ENCODE measurements around the gene LRRC53.
A peak's percentile ranks its signal among the peaks of the same experiment; 100 is the strongest.

LRRC53 gene

DNA sequence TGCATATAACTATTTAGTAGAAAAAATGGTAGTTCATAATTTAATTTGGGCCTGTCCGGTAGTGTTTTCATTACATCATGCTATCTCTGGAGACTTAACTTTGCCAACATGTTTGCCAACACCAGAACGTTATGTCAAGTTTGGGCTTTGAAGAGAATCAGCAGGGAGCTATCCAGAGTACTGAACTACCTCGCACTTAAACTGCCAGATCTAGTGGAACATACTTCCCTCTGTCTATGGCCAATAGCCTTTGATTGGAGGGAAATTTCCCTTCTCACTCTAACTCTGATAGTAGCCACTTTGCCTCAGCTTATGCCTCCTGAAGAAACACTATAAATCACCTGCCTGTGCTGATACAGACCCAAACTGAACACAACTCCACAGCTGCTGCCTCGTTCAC lies 10.0 kb downstream of the LRRC53 start:
- DNase-seq = no peak

DNA sequence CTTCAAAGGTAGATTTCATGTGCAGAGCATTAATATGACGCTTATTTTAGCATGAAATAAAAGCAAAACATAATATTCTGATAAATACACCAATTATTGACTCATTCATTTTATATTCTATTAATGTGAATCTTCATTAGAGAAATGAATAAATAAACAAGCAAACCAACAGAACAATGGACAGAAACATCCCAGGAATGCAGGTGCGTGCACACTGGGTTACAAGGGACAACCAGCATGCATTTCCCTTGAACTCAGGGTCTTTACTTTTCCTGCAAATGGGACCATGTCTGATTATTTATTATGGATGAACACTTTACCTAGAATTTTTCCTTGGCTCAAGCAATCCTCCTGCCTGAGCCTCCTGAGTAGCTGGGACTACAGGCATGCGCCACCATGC lies 13.5 kb downstream of the LRRC53 start:
- DNase-seq = no peak

DNA sequence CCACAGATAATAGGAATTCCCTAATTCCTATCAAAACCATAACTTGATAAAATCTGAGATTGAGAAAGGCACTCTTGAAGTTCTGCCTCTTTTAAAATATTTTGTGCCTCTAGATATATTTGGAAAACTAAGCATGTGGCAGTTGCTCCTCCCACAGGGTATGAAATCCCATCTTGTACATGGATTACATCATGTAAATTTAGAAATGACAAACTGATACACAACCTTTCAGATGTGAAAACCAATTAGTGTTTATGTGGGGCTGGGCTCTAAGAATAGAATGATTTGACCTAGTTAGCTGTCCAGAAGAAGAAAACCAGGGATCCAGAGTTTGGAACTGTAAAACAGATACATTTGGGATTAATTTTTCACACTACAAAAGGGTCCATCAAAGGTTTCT lies 15.7 kb downstream of the LRRC53 start:
- DNase-seq = no peak

DNA sequence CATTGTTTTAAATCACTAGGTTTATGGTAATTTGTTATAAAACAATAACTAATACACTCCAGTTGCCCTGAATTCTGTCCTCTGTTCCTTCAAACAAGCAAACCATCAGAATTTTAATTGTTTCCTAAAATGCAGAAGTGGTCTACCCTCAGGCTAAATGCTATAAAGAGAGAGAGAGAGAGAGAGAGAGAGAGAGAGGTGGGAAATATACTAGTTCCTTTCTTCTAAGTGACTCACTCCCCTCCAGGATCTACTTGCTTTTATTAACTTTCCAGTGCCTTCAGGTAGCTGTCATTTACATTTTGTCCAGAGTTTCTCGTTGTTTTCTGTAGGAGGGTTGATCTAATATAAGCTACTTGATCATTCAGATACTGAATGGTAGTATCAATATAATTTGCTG lies 26.4 kb downstream of the LRRC53 start:
- no peak for DNase-seq

DNA sequence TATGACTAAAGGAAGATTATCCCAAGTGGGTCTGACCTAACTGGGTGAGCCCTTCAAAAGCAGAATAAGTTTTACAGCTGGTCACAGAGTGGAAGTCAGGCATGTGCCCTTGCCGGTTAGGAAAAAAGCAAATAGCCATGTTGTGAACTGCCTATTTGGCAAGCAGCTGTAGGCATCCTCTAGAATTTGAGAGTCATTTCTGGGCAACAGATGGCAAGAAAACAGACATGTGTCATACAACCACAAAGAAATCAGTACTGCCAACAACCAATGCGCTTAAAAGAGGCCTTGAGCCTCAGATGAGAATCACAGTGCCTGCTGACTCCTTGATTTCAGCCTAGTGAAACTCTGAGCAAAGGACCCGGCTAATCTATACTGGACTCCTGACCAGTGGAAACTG lies 26.8 kb downstream of the LRRC53 start:
- no peak for DNase-seq

DNA sequence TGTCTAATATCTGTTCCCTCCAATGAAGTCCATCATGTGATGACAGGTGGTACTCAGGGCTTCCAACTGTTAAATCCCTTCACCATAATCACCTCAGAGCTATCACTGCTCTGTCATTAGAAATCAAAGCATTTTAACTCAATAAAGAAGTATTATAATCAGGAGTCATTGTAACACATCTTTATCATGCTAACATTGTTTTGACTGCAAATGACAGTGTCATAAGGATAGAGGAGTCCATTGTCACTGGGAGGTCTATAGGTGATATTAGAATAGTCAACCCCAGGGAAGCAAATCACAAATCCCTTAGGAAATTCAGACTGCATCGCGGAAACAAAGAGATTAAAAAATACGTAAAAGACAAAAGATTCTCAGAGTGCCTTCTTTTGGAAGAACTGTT lies 30.8 kb downstream of the LRRC53 start:
- no peak for DNase-seq

DNA sequence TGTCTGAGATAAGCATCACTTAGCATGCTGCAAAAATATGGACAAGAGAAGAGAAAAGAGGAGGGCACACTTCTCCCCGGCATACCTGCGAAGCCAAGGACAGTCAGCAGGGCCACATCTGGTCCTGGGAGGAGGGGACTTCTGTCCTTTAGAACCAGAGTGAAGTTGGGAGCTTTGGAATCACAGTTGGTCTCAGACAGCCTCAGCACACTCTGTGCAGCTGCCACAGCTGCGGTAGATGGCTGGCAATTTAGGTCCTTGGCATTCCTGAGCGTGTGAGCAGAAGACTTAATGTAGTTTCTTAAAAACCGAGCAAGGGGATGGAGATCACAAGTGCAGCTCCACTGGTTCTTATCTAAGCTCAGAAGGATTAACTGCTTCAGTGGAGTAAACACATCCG lies 32.3 kb downstream of the LRRC53 start:
- no peak for DNase-seq

DNA sequence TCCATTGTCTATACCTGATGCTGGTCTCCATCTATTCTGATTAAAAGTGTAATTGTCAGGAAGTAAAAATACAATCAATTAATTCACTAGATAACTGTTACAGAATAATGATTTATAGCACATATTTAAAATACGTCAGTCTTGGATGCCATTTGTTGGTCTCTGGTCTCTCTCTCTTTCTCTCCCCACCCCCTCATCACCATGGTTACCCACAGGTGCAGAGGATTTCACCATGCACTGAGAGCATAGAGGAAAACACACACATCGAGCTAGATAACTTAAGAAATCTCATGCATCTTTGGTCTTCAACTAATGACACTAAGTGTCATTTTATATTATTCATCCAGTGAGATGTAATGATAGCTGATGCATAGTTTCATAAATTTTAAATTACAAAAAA lies 33.4 kb downstream of the LRRC53 start:
- DNase-seq = no peak

DNA sequence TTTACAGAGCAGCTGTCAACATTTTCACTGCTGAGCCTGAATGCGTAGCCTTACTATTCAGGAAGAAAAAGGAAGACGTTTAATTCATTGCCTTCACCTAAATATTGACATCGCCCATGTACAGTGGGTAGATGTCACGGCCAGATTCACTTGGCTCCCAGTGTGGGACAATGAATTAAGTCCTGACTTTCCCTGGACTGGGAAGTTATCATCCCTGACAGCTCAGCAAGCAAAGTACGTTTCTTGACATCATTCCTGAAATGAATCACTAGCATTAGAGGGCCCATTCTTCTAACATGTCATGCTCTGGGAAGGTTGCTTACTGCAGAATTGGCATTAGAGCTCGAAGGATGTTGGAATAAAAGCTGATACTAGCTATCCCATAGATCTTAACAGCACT lies 37.8 kb downstream of the LRRC53 start:
- DNase-seq = no peak

DNA sequence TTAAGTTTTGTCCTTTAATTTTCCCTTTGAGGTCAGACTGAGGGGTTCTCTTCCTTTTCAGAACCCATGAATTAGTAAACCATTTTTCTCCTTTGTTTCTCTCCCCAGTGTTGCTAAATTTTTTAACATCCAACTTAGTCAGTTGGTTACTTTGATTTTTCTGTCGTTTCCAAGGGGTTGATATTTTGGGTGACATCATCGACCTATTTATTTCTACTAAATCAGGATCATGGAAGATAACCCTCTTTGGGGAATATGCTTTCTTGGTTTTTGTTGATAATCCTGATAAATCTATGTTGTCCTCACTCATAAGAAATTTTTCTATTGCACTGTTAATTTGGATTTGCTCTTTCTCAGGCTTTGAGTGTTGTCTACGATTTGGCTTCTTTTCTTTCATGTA lies 40.9 kb downstream of the LRRC53 start:
- DNase-seq = no peak

DNA sequence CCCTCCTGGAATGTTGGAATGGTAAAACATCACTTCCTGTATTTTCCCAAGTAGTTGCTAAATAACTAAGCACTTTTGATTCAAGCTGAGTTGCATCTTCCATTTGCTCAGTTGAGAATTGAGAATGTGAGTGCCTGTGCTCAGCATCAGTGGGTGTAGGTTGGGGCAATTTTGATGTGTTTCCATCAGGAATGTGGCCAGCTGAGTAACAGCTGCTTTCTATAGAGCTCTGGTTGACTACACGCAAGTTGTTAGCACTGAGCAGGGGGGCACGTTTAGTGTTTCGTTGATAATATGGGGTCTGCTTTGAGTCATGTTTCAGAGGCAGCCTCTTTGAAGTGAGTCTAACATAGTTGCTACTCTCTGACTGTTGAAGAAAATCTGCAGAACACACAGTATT lies 41.5 kb downstream of the LRRC53 start:
- DNase-seq = no peak

DNA sequence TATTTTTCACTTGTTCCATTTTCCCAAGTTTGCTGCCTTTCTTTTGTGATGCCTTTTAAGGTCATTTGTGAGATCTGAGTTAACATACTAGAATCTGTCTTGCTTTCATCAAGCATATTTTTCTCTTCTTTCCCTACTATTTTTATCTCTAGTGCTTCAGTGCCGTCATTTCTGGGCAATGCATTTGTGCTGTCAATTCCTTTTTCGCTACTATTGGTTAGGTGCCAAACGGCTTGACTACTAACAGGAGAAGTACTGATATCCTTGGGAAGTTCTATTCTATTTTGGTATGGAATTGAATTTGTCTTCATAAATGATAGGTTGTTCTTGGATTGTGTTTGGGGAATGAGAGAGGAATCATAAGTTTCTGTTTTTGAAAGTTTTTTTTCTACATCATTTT lies 42.2 kb downstream of the LRRC53 start:
- DNase-seq = no peak

DNA sequence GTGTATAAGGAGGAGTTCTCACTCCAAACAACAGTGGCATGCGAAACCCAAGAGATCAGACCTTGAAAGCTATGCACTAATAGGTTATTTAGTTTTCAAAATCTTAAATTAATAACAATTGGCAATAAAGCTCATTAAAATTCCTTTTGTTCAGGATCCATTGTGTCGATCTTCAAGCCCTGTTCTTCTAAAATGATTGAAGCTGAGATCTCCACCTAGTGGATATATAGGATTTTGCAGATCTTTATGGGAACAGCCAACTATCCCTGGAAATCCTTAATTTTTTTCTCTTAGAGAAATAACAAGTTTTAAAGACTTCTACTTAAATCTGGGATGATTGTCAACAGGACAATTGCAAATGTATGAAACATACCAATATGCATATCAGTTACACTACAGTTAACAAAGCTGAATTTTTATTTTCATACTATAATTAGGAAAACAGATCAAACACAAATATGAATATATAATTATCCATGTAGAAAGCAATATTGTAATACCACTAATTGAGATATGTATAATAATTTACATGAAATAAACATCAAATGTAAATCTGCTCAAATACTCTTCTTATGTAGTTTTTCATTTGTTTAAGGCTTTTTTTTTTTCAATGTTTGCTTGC lies 43.3 kb downstream of the LRRC53 start:
- DNase-seq = peak; percentile 20

DNA sequence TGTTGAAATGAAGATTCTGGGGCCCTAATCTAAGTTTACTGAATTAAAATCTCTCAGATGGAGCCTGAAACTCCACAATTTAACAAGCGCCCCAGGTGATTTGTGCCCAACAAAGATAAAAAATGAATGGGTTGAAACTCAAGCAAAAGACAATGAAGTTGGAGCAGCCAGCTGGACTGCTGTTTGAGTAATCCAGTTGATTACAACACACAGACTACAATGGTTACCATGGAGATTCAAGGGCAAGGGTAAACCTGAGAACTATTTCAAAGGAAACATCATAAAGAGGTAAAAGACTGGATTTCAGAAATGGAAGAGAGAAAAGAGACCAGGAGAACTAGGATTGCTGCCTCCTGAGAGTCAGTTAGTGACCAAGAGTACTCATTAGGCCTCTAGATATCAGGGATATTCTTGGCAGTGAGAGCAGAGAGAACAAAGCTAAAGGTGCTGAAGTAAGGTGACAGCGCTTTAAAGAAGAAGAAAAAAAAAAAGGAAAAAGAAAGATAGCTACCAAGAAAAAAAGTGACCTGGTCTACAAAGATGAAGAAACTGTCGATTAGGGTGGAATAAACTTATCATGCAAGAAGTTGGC lies 44.5 kb downstream of the LRRC53 start:
- DNase-seq = no peak

DNA sequence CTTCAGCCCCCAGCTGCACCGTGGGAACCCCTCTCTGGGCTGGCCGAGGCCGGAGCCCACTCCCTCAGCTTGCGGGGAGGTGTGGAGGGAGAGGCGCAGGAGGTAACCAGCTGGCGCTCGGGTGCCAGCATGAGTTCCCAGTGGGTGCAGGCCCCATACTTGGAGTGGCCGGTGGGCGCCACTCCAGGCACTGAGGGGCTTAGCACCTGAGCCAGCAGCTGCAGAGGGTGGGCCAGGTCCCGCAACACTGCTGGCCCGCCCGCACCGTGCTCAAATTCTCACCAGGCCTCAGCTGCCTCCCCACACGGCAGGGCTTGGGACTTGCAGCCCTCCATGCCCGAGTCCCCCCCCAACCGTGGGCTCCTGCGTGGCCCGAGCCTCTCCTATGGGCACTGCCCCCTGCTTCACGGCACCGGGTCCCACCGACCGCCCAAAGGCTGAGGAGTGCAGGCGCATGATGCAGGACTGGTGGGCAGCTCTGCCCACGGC lies 47.2 kb downstream of the LRRC53 start:
- DNase-seq = no peak

DNA sequence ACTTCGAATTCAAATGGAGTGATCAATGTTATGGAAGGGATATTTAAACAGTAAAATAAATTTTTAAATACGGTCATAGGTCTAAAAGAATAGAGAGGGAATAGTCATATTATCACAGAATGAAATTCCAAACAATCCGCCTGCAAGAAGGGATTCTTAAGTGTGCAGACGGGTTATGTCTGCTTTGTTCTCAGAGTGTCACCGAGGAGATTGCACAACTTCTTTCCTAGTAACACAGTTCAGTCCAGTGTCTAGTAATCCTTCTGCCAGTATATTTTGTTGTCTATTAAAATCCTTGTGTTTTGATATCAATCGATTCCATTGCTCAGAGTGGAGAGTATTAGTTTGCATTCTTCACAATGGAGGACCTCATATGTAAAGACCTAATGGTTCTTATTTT lies 48.4 kb downstream of the LRRC53 start:
- no peak for DNase-seq

DNA sequence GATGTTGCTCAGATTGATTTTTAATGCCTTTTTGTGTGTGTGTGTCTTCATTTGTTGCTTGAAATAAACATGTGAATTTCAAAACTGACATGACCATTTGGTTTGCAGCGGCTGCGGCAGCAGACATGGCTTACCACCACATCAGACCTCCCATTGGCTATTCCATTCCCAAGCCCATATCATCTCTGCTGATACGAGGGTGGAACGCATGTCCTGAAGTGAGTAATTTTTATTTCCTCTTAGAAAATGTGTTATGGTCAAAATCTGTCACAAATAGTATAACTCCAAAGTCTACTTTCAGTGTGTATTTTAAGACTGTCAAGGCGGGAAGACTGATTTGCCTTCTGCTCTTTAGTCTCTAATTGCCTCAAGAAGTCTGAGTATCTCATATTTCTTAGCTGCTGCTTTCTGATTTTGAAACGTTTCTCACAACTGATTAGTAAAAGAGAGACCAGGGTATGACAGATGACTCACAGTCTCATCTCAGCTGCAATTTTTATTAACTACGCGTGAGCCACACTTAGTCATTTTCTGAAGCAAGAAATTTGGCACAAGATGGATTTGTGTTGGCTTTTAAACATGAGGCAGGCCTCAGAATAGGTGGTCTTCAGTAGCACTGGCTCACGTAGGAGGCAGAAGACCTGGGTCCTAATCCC lies 49.0 kb downstream of the LRRC53 start:
- peak; percentile 74 for DNase-seq

DNA sequence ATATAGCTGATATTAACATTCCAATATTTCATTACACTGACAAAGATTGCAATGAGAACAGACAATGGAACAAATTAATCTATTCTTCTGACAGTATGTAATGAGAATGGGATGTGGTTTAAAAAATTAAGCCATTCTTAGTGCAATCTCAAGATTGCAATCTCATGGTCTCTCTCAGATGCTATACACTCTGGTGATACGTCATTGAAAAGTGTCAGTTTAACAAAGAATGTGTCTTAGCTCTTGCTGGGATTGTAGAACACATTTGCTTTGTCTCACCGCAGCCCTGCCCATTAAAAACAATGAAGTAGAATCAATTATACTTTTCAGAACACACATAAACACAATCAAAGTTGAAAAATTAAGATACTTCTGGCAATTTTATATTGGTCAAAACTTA lies 55.2 kb downstream of the LRRC53 start:
- DNase-seq = no peak

DNA sequence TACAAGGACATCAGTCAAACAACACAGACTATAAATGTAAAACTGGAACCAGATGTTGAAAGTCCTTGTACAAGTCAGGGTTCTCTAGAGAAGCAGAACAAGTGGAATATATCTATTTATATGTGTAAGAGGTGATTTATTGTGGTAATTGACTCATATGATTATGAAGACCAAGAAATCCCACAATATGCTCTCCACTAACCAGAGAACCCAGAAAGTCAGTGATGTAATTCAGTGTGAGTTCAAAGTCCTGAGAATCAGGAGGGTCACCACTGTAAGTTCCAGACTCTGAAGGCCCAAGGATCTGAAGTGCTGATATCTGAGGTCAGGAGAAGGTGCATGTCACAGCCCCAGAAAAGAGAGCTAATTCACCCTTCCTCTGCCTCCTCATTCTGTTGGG lies 57.0 kb downstream of the LRRC53 start:
- no peak for DNase-seq

DNA sequence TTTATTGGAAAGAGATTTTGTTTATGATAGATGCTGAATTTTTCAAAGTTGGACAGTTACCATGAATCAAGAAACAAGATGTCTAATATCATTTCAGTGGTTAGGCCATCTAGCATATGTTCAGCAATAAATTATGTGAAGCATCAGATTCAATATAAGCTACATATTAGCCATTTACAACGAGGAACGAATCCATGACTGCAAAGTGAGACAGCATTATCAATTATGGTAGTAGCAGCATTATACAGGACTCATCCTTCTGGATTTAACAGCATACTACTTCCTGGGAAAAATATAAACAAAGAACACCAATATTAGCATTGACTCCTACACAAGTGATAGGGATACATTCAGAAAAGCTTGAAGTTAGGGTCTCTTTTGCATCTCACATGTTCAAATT lies 59.1 kb downstream of the LRRC53 start:
- DNase-seq = no peak

DNA sequence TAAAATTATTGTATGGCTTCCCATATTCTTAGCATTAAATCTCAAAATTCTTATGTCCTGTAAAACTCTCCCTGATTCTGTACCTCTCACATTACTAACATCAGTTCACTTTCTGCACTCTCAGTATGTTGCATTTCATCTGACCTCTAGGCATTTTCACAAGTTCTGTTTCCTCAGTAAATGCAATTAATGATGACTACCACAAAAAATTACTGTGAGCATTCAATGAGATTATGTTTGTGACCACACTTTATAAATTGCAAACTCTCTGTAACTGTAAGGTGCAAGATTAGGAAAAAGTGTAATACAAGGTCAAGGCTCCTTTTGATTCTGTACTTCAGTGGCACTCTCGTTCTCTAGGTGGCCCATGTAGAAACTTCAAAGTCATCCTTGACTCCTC lies 60.4 kb downstream of the LRRC53 start:
- DNase-seq = no peak

DNA sequence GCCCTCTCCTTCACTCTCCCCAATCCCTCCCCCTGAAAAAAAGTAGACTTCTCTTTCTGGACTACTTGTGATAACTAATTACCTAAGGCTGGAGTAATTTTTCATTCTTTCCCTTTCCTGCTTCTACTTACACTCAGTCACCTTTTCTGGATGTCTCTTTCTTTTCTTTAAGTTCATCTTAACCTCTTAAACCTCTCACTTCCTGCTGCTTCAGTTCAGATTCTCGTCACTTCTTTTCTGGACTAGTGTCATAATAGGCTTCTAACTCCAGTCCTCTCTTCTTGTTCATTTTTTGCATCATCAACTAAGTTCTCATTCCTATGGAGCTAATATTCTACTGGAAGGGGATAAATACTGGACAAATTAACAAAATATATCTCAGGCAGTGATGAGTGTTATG lies 75.4 kb downstream of the LRRC53 start:
- DNase-seq = no peak

DNA sequence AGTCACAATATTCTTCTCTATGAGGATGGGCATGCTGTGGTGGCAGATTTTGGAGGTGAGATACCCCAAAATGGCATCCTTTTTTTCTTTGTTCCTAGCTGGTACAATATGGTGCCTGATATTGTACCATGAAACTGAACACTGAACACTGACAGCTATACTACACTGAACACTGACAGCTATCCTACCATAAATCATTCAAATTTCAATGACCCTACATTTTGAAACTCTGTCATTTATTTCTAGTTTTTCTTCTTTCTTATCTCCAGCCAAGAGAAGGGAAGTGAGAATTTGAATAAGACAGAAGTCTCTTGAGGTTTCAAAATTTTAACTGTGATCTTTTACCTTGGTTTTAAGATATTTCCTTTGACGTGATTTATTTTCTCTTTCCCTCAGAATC lies 76.3 kb downstream of the LRRC53 start:
- DNase-seq = no peak

DNA sequence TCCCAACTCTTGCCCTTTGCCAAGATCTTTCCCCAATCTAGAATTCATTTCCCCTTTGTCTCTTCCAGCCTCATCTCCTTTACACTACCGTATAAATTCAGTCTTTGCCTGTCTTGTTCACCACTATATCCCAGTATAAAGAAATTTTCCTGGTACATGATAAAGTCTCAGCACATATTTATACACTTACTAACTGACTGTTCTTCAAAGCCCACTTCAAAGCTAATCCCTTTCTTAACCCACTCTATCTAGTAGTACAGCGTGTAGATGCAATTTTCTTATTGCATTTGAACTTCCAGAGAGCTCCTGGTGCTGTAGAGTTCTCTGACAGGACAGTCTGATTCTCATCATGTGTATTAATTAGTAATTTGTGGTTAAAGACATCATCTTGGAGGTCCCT lies 78.1 kb downstream of the LRRC53 start:
- DNase-seq = no peak

DNA sequence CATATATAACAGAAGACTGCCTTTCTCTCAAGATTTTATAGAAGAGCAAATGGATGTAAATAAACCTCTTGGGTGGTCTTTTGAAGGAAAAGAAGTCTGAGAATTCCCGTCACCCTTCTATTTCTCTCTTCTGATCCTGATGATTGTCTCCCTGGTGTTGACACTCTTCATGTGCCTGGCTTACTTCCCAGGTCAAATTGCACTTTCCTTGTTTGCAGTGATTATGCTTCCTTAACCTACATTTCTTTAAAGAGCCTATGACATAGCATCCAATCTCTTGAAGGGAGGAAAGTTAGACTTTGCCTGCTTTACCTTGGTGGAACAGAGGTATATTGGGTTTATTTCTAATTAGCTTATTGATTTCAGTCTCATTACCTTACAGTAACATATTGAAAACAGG lies 80.1 kb downstream of the LRRC53 start:
- no peak for DNase-seq

Measured in activated CD4-positive, alpha-beta T cell treated with anti-CD3 and anti-CD28 coated beads, Interleukin-2, amount 50 U/mL, for 16 hours (primary cell).